GM20431 (cell line): ENCODE measurements around the gene SARM1.

Experiments
- in situ Hi-C: fragments of 300-500 bp; cut with MseI, MboI; formaldehyde crosslinking; loops from one replicate; pipeline ENCODE4 v1.15.0; 2020; ENCODE audit warnings: low sequenced_read_pairs; ENCODE audit not compliant: unreplicated experiment

The SARM1 gene

DNA sequence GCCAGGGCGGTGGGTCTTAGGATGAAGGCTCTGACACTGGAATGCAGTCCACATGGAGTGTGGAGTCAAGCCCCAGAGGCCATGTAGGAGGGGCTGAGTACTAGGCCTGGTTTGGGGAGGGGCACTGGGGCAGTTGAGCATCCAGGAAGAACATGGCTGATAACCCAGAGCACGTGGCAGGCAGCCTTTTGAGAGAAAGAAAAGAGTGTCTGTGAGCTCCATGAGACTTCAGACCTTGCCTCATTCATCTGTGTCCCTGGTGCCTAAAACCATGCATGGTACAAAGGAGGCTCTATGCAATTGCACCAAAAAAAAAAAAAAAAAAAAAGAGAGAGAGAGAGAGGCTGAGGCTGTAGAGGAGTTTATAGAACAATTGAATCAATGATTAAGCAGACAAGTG is 19.9 kb downstream of the SARM1 start:
- in situ Hi-C loops, result no loop called here

DNA sequence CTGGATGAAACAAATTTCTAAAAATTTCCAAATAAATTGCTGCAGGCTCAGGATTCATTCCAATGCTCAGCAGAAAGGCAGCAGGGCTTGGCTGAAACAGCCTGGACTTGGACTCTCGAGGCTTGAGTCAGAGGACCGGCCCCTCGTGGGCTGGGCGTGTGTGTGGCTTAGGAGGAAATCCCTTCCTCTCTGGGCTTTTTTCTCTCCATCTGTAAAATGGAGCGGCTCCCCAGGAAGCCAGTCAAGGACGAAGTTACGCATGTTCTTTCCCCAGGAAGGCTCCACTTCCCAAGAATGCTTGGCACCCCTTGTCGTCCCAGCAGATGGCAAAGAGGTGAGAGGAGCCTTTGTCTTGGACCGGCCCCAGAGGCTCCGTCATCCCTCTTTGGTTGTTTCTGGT is 21.0 kb downstream of the SARM1 start:
- in situ Hi-C loops, result no loop called here

GRCh38 chr17:28394337-28395116 is 23.0 kb downstream of the SARM1 start:
- in situ Hi-C loops, result no loop called here

- in situ Hi-C loops, result no loop called here
Measured at GRCh38 chr17:28395426-28395825, 23.9 kb downstream of the SARM1 start.

DNA sequence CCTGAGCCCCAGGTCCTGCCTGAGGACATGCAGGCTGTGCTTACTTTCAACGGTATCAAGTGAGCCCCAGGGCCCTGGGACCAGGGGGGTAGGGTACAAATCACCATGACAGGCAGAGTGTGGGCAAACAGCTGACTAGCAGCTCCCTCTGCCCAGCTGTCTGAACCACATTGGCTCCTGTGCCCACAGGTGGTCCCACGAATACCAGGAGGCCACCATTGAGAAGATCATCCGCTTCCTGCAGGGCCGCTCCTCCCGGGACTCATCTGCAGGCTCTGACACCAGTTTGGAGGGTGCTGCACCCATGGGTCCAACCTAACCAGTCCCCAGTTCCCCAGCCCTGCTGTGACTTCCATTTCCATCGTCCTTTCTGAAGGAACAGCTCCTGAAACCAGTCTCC is 24.5 kb downstream of the SARM1 start:
- in situ Hi-C loops, result no loop called here

DNA sequence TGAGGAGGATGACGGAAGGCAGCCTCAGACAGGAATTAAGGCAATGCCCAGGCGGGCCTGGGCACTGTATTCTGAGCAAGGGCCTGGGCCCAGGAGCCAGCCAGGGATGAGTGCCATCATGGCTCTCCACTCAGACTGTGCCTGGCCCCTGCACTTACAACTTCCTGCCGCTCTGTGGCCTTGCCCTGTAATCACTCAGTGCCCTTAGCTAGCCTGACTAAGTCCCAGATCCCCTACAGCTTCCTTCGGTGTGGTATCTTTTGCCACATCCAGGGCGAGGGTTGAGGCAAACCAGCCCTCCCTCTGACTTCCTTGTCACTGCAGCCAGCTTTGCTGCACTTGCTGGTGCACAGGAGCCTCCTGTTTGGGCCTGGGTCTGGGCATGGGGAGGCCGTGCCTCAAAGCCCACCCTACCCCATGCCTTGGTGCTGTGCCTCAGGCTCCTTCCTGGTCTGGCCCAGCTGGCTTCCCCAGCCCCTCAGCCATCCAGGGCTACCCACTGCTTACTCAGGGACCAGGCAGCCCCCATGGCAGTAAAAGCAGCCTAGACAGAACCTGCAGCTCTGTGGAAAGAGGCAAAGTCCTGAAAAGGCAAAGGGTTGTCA is 25.2 kb downstream of the SARM1 start:
- in situ Hi-C loops, result no loop called here

- in situ Hi-C loops, result no loop called here
Measured at GRCh38 chr17:28397275-28397674, 25.8 kb downstream of the SARM1 start.

DNA sequence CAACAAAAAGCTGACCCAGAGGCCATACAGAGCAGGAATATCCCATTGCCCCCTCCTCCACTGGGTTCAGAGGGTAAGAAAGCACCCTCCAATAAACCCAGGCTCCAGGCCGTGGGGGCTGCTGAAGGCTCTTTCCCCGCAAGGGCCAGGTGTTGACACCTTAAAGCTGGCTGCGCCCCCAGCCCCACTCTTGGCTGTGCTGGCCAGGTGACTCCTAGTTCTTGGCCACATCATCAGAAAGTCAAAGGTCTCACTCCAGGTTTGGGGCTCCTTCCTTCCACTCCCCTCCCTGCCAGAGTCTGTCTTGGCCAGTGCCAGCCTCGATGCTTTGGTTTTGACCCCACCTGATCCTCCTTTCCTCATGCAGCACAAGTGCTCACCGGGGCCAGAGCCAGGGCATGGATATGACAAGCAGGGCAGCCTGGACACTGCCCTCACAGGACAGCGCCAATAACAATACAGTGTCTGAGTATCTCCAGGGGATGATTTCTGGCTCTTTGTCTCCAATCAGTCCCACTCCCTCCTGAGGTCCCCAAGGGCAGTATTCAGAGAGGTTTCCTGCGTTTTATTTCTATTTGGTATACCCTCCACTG is 26.3 kb downstream of the SARM1 start:
- in situ Hi-C loops, result no loop called here

GRCh38 chr17:28398280-28398981 is 26.9 kb downstream of the SARM1 start:
- in situ Hi-C loops, result no loop called here

- in situ Hi-C loops, result no loop called here
Measured at GRCh38 chr17:28399808-28400207, 28.3 kb downstream of the SARM1 start.

DNA sequence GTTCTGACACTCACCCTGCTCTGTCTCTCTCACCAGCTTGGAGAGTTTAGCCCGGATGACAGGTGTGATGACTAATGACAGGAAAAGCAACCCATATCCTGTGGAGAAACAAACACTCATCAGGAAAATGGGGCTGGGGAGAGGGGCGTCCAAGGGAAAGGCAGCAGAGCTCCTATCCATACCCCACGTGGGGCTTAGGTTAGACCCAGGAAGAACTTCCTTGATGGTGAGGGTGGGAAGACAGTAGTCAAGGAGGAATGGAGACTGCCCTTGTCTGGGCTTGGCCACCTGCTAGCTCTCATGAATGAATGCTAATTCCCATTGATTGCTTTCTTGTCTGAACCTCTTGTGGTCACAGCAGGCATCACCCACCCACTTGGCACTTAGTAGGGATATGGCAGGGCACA is 30.7 kb downstream of the SARM1 start:
- in situ Hi-C loops, result no loop called here

DNA sequence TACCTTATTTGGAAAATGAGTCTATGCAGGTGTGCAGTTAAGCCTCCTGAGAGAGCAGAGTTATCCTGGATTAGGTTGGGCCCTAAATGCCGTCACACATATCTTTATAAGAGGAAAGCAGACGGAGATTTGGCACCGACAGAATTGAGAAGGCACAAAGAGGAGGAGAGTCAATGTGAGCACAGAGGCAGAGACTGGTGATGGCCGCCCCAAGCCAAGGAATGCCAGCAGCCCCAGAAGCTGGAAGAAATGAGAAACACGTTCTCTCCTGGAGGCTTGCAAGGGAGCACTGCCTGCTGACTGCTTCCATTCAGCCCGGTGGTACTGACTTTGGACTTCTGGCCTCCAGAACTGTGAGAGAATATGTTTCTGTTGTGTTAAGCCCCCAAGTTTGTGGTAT is 31.4 kb downstream of the SARM1 start:
- in situ Hi-C loops, result no loop called here

GRCh38 chr17:28404007-28404406 is 32.5 kb downstream of the SARM1 start:
- in situ Hi-C loops, result no loop called here

GRCh38 chr17:28404461-28404811 is 32.9 kb downstream of the SARM1 start:
- in situ Hi-C loops, result no loop called here

- in situ Hi-C loops, result no loop called here
Measured at GRCh38 chr17:28404812-28405570, 33.5 kb downstream of the SARM1 start.

DNA sequence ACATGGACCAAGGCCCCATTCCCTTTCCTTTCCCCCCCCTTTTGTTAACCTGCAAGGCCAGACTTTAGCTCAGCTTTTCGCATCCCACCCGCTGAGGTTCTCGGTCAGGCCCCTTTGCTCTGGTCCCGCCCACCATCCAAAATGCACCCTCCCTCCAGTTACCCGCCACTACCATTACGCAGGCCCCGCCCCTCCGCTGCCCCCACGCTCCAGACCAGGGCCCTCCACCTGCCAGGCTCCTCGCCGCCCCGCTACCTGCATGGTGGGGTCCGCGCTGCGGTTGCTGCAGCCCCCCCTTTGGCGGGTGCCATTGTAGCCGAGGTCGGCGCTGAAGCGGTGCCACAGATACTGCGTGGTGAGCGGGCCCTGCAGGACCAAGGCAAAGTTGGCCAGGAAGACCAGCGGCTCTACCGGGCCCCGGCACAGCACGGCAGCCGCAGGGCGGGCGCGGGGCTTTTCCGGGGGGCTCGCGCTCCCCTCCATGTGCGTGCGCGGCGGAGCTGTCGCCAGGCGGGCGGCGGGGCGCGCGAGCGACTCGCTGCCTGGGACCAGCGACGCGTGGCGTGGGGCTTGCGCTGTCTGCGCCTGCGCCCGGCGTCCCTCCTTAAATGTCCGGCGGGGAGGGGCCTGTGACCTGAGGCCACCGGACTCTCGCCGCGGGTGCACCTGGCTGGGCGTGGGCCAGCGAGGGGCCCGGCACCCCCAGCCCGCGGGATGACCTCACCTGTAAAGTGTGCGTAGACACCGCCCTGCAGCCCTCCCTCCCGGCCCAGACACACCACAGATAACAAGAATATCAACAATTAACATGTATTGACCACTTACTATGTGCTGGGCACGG is 34.4 kb downstream of the SARM1 start, which contains the start of gene SLC46A1:
Gene SLC46A1, minus strand, starts transcription at position 581 of the 841 bp plus-strand sequence. Its CDS starts 98 bp downstream, at position 483.
- in situ Hi-C loops, result no loop called here

DNA sequence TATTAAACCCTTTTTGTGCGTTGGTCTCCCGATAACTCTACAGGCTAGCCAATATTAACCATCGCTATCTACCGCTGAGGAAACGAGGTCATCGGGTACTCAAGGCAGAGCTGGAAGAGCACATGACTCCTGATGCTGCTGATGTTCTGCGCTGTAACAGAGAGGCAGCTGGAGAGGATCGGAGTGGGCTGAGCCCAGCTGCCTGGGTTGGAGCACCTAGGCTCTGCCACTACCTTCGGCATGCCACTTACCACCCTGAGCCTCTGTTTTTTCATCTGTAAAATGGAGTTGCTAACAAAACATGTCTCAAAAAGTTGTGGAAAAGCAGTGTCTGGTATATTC is 35.0 kb downstream of the SARM1 start:
- in situ Hi-C loops, result no loop called here

- in situ Hi-C loops, result no loop called here
Measured at GRCh38 chr17:28407130-28407973, 35.9 kb downstream of the SARM1 start.

GRCh38 chr17:28407974-28408306 is 36.4 kb downstream of the SARM1 start:
- in situ Hi-C loops, result no loop called here
